DOHH2 (cell line): ENCODE data around the gene KRTAP5-11.
"Not testable (repeated sequence)": the region's sequence is repeated elsewhere in the genome, so short reads cannot be mapped to it uniquely, and the experiment has no call there.

ENCODE experiments used
- H3F3A ChIP-seq: fragments of 200-600 bp; sonication (generic), shearing (Covaris generic); 2 replicates; pipeline ENCODE4 v1.6.0; 2016; ENCODE audit warnings: antibody characterized with exemption, mild to moderate bottlenecking; ENCODE audit not compliant: control insufficient read depth, insufficient read depth
- H3K27ac ChIP-seq: fragments of 200-600 bp; sonication (generic); 2 replicates; pipeline ENCODE4 v1.5.1; 2014; ENCODE audit warnings: low read depth, mild to moderate bottlenecking, low read length, moderate library complexity
- H3K27me3 ChIP-seq: fragments of 200-600 bp; sonication (generic); 2 replicates; pipeline ENCODE4 v1.6.1; 2014; ENCODE audit warnings: mild to moderate bottlenecking, low read length, mixed read lengths; ENCODE audit not compliant: control insufficient read depth
- H3K36me3 ChIP-seq: fragments of 200-600 bp; sonication (generic); 2 replicates; pipeline ENCODE4 v1.6.1; 2014; ENCODE audit warnings: mild to moderate bottlenecking, low read length, moderate library complexity, mixed read lengths; ENCODE audit not compliant: control insufficient read depth
- H3K4me1 ChIP-seq: fragments of 200-600 bp; sonication (generic); 2 replicates; pipeline ENCODE4 v1.6.1; 2014; ENCODE audit warnings: mild to moderate bottlenecking, low read length, mixed read lengths; ENCODE audit not compliant: control insufficient read depth
- H3K4me2 ChIP-seq: fragments of 200-600 bp; sonication (generic); 2 replicates; pipeline ENCODE4 v1.6.0; 2014; ENCODE audit warnings: mild to moderate bottlenecking, low read length, moderate library complexity
- H3K4me3 ChIP-seq: fragments of 200-600 bp; sonication (generic); 2 replicates; pipeline ENCODE4 v1.5.1; 2014; ENCODE audit warnings: mild to moderate bottlenecking, low read length, mixed read lengths
- H3K79me2 ChIP-seq: fragments of 200-600 bp; sonication (generic); 2 replicates; pipeline ENCODE4 v1.6.1; 2014; ENCODE audit warnings: mild to moderate bottlenecking, low read length, mixed read lengths; ENCODE audit not compliant: control insufficient read depth
- H3K9me2 ChIP-seq: fragments of 200-600 bp; sonication (generic); replicated peaks from 2 replicates; pipeline ENCODE4 v1.6.1; 2014; ENCODE audit warnings: mild to moderate bottlenecking, low read length, mixed read lengths; ENCODE audit not compliant: control insufficient read depth
- H3K9me3 ChIP-seq: fragments of 200-600 bp; sonication (generic); 2 replicates; pipeline ENCODE4 v1.6.1; 2014; ENCODE audit warnings: antibody characterized with exemption, low read length, mixed read lengths; ENCODE audit not compliant: control insufficient read depth, insufficient read depth
- H4K20me1 ChIP-seq: fragments of 200-600 bp; sonication (generic); 2 replicates; pipeline ENCODE4 v1.6.0; 2014; ENCODE audit warnings: low read depth, mild to moderate bottlenecking, antibody characterized with exemption, low read length, moderate library complexity; ENCODE audit not compliant: control insufficient read depth, insufficient read depth
- TF ChIP-seq, protein P1 (sequence below): fragments of 200-600 bp; sonication (generic); IDR thresholded peaks from one replicate; pipeline ENCODE4 v1.5.1; 2014; ENCODE audit warnings: antibody characterized with exemption, mild to moderate bottlenecking, low read depth, low read length; ENCODE audit not compliant: poor library complexity, severe bottlenecking

Gene KRTAP5-11, protein sequence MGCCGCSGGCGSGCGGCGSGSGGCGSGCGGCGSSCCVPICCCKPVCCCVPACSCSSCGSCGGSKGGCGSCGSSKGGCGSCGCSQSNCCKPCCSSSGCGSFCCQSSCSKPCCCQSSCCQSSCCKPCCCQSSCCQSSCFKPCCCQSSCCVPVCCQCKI

DNA sequence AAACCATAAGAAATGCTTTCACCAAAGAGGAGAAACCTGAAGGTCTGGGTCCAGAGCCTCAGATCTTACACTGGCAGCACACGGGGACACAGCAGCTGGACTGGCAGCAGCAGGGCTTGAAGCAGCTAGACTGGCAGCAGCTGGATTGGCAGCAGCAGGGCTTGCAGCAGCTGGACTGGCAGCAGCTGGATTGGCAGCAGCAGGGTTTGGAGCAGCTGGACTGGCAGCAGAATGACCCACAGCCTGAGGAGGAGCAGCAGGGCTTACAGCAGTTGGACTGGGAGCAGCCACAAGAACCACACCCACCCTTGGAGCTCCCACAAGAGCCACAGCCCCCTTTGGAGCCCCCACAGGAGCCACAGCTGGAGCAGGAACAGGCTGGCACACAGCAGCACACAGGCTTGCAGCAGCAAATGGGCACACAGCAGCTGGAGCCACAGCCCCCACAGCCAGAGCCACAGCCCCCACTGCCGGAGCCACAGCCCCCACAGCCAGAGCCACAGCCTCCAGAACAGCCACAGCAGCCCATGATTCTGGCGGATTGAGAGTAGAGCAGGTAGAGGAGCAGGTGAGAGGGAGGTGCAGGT is at the start of gene KRTAP5-11:
TSS of gene KRTAP5-11 (minus strand) at position 567 of the 587 bp plus-strand sequence. CDS start at position 529, 38 bp downstream.
- no peaks in the 10 kb centered on the region for H3K9me2 ChIP-seq

DNA sequence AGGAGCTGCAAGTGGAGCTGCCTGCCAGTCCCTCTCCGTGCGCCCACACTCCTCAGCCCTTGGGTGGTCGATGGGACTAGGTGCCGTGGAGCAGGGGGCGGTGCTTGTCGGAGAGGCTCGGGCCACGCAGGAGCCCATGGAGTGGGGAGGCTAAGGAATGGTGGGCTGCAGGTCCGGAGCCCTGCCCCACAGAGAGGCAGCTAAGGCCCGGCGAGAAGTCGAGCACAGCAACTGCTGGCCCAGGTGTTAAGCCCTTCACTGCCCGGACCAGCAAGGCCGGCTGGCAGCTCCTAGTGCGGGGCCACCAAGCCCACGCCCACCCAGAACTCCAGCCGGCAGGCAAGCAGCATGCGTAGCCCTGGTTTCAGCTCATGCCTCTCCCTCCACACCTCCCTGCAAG is 48.9 kb upstream of the KRTAP5-11 start:
- H3K4me2 ChIP-seq, H3K9me3 ChIP-seq, H3K36me3 ChIP-seq, H3K27ac ChIP-seq, H3F3A ChIP-seq, H3K4me3 ChIP-seq, H3K4me1 ChIP-seq, H4K20me1 ChIP-seq, H3K9me2 ChIP-seq, H3K27me3 ChIP-seq, H3K79me2 ChIP-seq: not testable (repeated sequence)

More for the DNA sequence above, at the start of gene KRTAP5-11:
- H3K4me3 ChIP-seq = no peak within 1 kb of the TSS
- H3K27ac ChIP-seq = no peak within 1 kb of the TSS
- TF ChIP-seq, protein P1, sequence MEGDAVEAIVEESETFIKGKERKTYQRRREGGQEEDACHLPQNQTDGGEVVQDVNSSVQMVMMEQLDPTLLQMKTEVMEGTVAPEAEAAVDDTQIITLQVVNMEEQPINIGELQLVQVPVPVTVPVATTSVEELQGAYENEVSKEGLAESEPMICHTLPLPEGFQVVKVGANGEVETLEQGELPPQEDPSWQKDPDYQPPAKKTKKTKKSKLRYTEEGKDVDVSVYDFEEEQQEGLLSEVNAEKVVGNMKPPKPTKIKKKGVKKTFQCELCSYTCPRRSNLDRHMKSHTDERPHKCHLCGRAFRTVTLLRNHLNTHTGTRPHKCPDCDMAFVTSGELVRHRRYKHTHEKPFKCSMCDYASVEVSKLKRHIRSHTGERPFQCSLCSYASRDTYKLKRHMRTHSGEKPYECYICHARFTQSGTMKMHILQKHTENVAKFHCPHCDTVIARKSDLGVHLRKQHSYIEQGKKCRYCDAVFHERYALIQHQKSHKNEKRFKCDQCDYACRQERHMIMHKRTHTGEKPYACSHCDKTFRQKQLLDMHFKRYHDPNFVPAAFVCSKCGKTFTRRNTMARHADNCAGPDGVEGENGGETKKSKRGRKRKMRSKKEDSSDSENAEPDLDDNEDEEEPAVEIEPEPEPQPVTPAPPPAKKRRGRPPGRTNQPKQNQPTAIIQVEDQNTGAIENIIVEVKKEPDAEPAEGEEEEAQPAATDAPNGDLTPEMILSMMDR = no peak
- 0 out of 2 replicates have a peak, but pooled peaks cover 4% of the 10 kb centered on the region for H3K27me3 ChIP-seq
- no peaks in the 10 kb centered on the region for H3K79me2 ChIP-seq
- H3K9me3 ChIP-seq = no peaks in the 10 kb centered on the region
- H3F3A ChIP-seq = no peaks in the 10 kb centered on the region
- peaks cover 4% of the 10 kb centered on the region for H3K4me1 ChIP-seq
- H3K4me2 ChIP-seq = no peak within 1 kb of the TSS
- no peaks in the 10 kb centered on the region for H3K36me3 ChIP-seq
- H4K20me1 ChIP-seq = no peaks in the 10 kb centered on the region

DNA sequence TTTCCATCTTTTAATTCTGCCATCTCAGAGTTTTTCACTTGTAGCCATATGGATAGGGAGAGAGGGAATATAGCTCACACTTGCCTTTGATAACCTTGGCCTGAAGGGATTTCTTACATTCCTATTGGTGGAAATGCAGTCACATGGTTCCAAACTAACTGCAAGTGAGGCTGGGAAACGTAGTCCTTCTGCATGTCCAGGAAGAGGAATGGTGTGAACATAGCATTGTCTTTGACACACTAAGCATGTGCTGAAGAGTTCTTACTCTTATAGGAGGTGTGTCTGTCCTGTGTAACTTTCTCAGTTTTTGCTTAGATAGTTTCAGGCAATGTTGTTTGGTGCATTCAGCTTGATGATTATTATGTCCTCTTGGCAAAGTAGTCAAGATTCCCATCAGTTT is 47.4 kb upstream of the KRTAP5-11 start:
- not testable (repeated sequence) for H4K20me1 ChIP-seq, H3K9me3 ChIP-seq, H3F3A ChIP-seq, H3K4me3 ChIP-seq, H3K4me2 ChIP-seq, H3K36me3 ChIP-seq, H3K27ac ChIP-seq, H3K79me2 ChIP-seq, H3K9me2 ChIP-seq, H3K4me1 ChIP-seq, H3K27me3 ChIP-seq

DNA sequence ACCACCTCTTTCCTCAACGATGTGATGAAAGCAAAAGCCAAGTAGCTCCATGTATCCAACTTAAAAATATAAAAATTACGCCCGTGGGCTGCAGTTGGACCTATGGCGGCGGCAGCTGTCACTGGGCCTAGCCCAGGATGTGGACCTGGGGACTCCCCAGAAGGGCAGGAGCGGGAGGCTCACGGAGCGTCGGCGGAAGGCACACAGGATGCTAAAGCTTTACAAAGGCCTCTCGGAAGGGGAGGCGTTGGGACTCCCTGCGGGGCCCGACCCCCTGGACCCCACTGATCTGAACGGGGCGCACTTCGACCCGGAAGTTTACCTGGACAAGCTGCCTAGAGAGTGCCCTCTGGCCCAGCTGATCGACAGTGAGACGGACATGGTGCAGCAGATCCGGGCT is 46.3 kb upstream of the KRTAP5-11 start:
- not testable (repeated sequence) for H3K4me3 ChIP-seq, H3K9me3 ChIP-seq, H3K4me1 ChIP-seq, H3K79me2 ChIP-seq, H4K20me1 ChIP-seq, H3K27me3 ChIP-seq, H3F3A ChIP-seq, H3K4me2 ChIP-seq, H3K36me3 ChIP-seq, H3K9me2 ChIP-seq, H3K27ac ChIP-seq

DNA sequence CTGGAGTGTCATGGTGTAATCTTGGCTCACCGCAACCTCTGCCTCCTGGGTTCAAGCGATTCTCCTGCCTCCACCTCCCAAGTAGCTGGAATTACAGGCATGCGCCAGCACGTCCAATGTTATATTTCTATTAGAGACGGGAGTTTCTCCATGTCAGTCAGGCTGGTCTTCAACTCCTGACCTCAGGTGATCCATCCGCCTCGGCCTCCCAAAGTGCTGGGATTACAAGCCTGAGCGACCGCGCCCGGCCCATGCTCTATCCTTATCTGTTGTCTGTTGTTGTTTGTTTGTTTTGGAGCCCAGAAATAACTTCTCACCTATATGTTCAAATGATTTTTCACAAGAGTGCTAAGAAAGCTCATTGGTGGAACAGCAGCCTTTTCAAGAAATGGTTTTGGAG is 40.6 kb upstream of the KRTAP5-11 start:
- not testable (repeated sequence) for H3K27me3 ChIP-seq, H3K4me3 ChIP-seq, H4K20me1 ChIP-seq, H3F3A ChIP-seq, H3K36me3 ChIP-seq, H3K4me2 ChIP-seq, H3K9me2 ChIP-seq, H3K27ac ChIP-seq, H3K79me2 ChIP-seq, H3K9me3 ChIP-seq, H3K4me1 ChIP-seq

DNA sequence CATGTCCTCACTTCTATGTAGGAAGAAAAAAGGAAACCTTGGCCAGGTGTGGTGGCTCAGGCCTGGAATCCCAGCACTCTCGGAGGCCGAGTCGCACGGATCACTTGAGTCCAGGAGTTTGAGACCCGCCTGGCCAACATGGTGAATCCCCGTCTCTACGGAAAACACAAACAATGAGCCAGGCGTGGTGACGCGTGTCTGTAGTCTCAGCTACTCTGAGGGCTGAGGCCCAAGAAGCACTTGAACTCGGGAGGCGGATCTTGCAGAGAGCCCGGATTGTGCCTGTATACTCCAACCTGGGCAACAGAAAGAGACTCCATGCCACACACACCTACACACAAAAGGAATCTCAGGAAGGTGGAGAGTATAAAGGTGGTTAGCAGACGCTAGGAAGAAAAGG is 39.9 kb upstream of the KRTAP5-11 start:
- H3K27me3 ChIP-seq, H4K20me1 ChIP-seq, H3F3A ChIP-seq, H3K9me2 ChIP-seq, H3K79me2 ChIP-seq, H3K4me3 ChIP-seq, H3K4me1 ChIP-seq, H3K9me3 ChIP-seq, H3K27ac ChIP-seq, H3K36me3 ChIP-seq, H3K4me2 ChIP-seq: not testable (repeated sequence)

DNA sequence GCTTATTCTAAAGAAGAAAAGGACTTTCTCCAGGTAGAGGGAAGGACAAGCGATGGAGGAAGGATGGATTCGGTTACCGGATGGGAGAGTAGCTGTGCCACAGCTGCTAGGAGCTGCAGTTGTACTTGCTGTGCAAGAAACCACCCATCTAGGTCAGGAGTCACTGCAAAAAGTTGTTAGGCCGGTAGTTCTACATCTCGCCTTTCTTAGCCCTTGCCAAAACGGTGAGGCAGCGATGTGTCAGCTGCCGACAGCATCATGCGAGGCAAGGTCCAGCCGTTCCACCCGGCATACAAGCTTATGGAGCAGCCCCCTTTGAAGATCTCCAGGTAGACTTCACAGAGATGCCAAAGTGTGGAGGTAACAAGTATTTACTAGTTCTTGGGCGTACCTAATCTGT is 32.3 kb upstream of the KRTAP5-11 start:
- H3K9me2 ChIP-seq, H3K4me1 ChIP-seq, H3K79me2 ChIP-seq, H3F3A ChIP-seq, H3K4me2 ChIP-seq, H3K27ac ChIP-seq, H4K20me1 ChIP-seq, H3K36me3 ChIP-seq, H3K27me3 ChIP-seq, H3K9me3 ChIP-seq, H3K4me3 ChIP-seq: not testable (repeated sequence)
